Peyer's patch (tissue), 4 donors: ENCODE measurements around the gene SPHK2. TPM values are rescaled to one million over a fixed set of nuclear protein-coding genes. Genes with fewer than 3 reads are reported as not detected.
A peak's percentile ranks its signal among the peaks of the same experiment; 100 is the strongest.

ENCODE experiments used
- DNase-seq, 3 donors: peaks; one replicate each; pipeline ENCODE4 v3.0.0-alpha.2; 2017 to 2019
- H3K27ac ChIP-seq, 4 donors: fragments of 200-600 bp; sonication (generic); one replicate each; pipeline ENCODE4 v1.5.1; 2016 to 2019
- H3K27me3 ChIP-seq, 2 donors: fragments of 200-600 bp; sonication (generic); one replicate each; pipeline ENCODE4 v1.5.1; 2019
- H3K36me3 ChIP-seq, 3 donors: fragments of 200-600 bp; sonication (generic); one replicate each; pipeline ENCODE4 v1.5.1; 2016 to 2019
- H3K4me1 ChIP-seq, 4 donors: fragments of 200-600 bp; sonication (generic); one replicate each; pipeline ENCODE4 v1.5.1; 2016 to 2019
- H3K4me3 ChIP-seq, 4 donors: fragments of 200-600 bp; sonication (generic); 1 replicate in 3 of 4; 2 replicates in 1 of 4; pipeline ENCODE4 v1.5.1; 2016 to 2019; ENCODE audit warnings: mild to moderate bottlenecking in 1 of 4
- H3K9me3 ChIP-seq, 4 donors: fragments of 200-600 bp; sonication (generic); one replicate each; pipeline ENCODE4 v1.5.1; 2016 to 2019; ENCODE audit warnings: mild to moderate bottlenecking in 1 of 4
- CTCF ChIP-seq, 6 experiments: fragments of 450-650 bp in 4 of 6; fragments of 200-600 bp in 2 of 6; sonication (generic) in 1 of 6; IDR thresholded peaks; one replicate each; pipeline ENCODE4 v1.5.1; 2017 to 2019; ENCODE audit warnings: antibody characterized with exemption in 6 of 6, mild to moderate bottlenecking in 3 of 6, moderate library complexity in 1 of 6
- POLR2A ChIP-seq, 2 donors: fragments of 450-650 bp; IDR thresholded peaks; one replicate each; pipeline ENCODE4 v1.5.1; 2017; ENCODE audit warnings: antibody characterized with exemption in 2 of 2, mild to moderate bottlenecking in 2 of 2, moderate library complexity in 2 of 2
- total RNA-seq, 4 donors: library from RNA; depleted of rRNA; stranded (reverse); fragments of >200 nt; gene quantifications; one replicate each; pipeline ENCODE4 v1.1.0, GENCODE V29; 2016

SPHK2 gene
- total RNA-seq, 4 donors from 2014 or later: 34.7 to 121 (median 96.7) TPM

- no peak for TF ChIP-seq POLR2A (IDR thresholded peaks at IDR 0.05)
- no peak for TF ChIP-seq CTCF (IDR thresholded peaks at IDR 0.05)
- peaks cover 0 to 8% (median 0%) of the 10 kb centered on the region in 4 donors for H3K4me1 ChIP-seq
- no peak for DNase-seq
- H3K27me3 ChIP-seq: no peaks in the 10 kb centered on the region
- no peak overlapping the region for H3K4me3 ChIP-seq
- no peaks in the 10 kb centered on the region for H3K9me3 ChIP-seq
- H3K27ac ChIP-seq: no peak overlapping the region
- H3K36me3 ChIP-seq: no peaks in the 10 kb centered on the region
Observed at GRCh38 chr19:48671446-48671995, 52.2 kb downstream of the SPHK2 start.

GRCh38 chr19:48672994-48673393 is 53.7 kb downstream of the SPHK2 start, which contains the start of gene NTN5:
Gene NTN5, minus strand, starts transcription at chr19:48673017. Its CDS starts 2,031 bp downstream, at chr19:48670986.
- Histone ChIP-seq H3K27ac (no peak within 1 kb of the TSS), H3K4me3 (no peak within 1 kb of the TSS), H3K4me1 (peaks cover 0 to 12% (median 0%) of the 10 kb centered on the region in 4 donors), H3K36me3 (no peaks in the 10 kb centered on the region), H3K9me3 (no peaks in the 10 kb centered on the region), H3K27me3 (no peaks in the 10 kb centered on the region)
- no peak for DNase-seq
- TF ChIP-seq CTCF (IDR thresholded peaks at IDR 0.05) (no peak), POLR2A (IDR thresholded peaks at IDR 0.05) (no peak)

- no peak for TF ChIP-seq CTCF (IDR thresholded peaks at IDR 0.05)
- no peak for TF ChIP-seq POLR2A (IDR thresholded peaks at IDR 0.05)
- peaks cover 0 to 13% (median 0%) of the 10 kb centered on the region in 4 donors for H3K4me1 ChIP-seq
Observed at GRCh38 chr19:48673436-48674100, 54.3 kb downstream of the SPHK2 start.

GRCh38 chr19:48674216-48674809 is 55.0 kb downstream of the SPHK2 start:
- Histone ChIP-seq H3K4me1 (peaks cover 0 to 13% (median 0%) of the 10 kb centered on the region in 4 donors), H3K27me3 (no peaks in the 10 kb centered on the region), H3K27ac (no peak overlapping the region), H3K4me3 (no peak overlapping the region), H3K9me3 (no peaks in the 10 kb centered on the region), H3K36me3 (no peaks in the 10 kb centered on the region)
- TF ChIP-seq POLR2A (IDR thresholded peaks at IDR 0.05) (no peak), CTCF (IDR thresholded peaks at IDR 0.05) (no peak)
- DNase-seq: no peak

More at GRCh38 chr19:48673436-48674100, 54.3 kb downstream of the SPHK2 start:
- no peaks in the 10 kb centered on the region for H3K9me3 ChIP-seq
- DNase-seq: no peak
- no peaks in the 10 kb centered on the region for H3K36me3 ChIP-seq
- no peak overlapping the region for H3K27ac ChIP-seq
- H3K27me3 ChIP-seq: no peaks in the 10 kb centered on the region
- no peak overlapping the region for H3K4me3 ChIP-seq

GRCh38 chr19:48674921-48675824 is 55.9 kb downstream of the SPHK2 start:
- DNase-seq: peak; percentile 78 to 93 (median 79)
- peak overlapping the region in 1 of 4 donors; percentile 95 for H3K27ac ChIP-seq

More at GRCh38 chr19:48674921-48675824, 55.9 kb downstream of the SPHK2 start:
- Histone ChIP-seq H3K27me3 (no peaks in the 10 kb centered on the region), H3K9me3 (no peaks in the 10 kb centered on the region), H3K36me3 (no peaks in the 10 kb centered on the region), H3K4me3 (no peak overlapping the region), H3K4me1 (peaks cover 0 to 13% (median 0%) of the 10 kb centered on the region in 4 donors)
- TF ChIP-seq POLR2A (IDR thresholded peaks at IDR 0.05): no peak
- TF ChIP-seq CTCF (IDR thresholded peaks at IDR 0.05): peak; percentile 69 to 92 (median 86)
